GM19467 (cell line): ENCODE measurements around the gene LPP.

ENCODE experiments used
- ATAC-seq: cut with Tn5 transposase; IDR thresholded peaks from one replicate; pipeline ENCODE4 v1.9.1; 2021; ENCODE audit warnings: mild to moderate bottlenecking, moderate library complexity; ENCODE audit not compliant: unreplicated experiment

Gene LPP

GRCh38 chr3:188323067-188323842 lies 169.3 kb downstream of the LPP start:
- no peak for ATAC-seq

GRCh38 chr3:188326111-188326510 lies 172.2 kb downstream of the LPP start:
- no peak for ATAC-seq

- ATAC-seq = no peak
Measured at GRCh38 chr3:188326968-188327367, 173.0 kb downstream of the LPP start.

- no peak for ATAC-seq
Measured at GRCh38 chr3:188327433-188327832, 173.5 kb downstream of the LPP start.

- no peak for ATAC-seq
Measured at GRCh38 chr3:188330138-188330537, 176.2 kb downstream of the LPP start.

GRCh38 chr3:188331166-188331565 lies 177.2 kb downstream of the LPP start:
- no peak for ATAC-seq

GRCh38 chr3:188332085-188332484 lies 178.1 kb downstream of the LPP start:
- no peak for ATAC-seq

GRCh38 chr3:188335656-188336055 lies 181.7 kb downstream of the LPP start:
- no peak for ATAC-seq

GRCh38 chr3:188336178-188336577 lies 182.2 kb downstream of the LPP start:
- no peak for ATAC-seq

- ATAC-seq = no peak
Measured at GRCh38 chr3:188337232-188337631, 183.3 kb downstream of the LPP start.

GRCh38 chr3:188338086-188338485 lies 184.1 kb downstream of the LPP start:
- no peak for ATAC-seq

- ATAC-seq = no peak
Measured at GRCh38 chr3:188339410-188340295, 185.7 kb downstream of the LPP start.

- no peak for ATAC-seq
Measured at GRCh38 chr3:188341501-188341900, 187.5 kb downstream of the LPP start.

- ATAC-seq = no peak
Measured at GRCh38 chr3:188342991-188343732, 189.2 kb downstream of the LPP start.

GRCh38 chr3:188343894-188344293 lies 189.9 kb downstream of the LPP start:
- ATAC-seq = no peak

GRCh38 chr3:188345223-188345622 lies 191.3 kb downstream of the LPP start:
- ATAC-seq = no peak

- no peak for ATAC-seq
Measured at GRCh38 chr3:188348435-188349244, 194.7 kb downstream of the LPP start.

- ATAC-seq = no peak
Measured at GRCh38 chr3:188349351-188349901, 195.5 kb downstream of the LPP start.

GRCh38 chr3:188349933-188350332 lies 196.0 kb downstream of the LPP start:
- ATAC-seq = no peak

- ATAC-seq = no peak
Measured at GRCh38 chr3:188350961-188351360, 197.0 kb downstream of the LPP start.
